VCaP (cell line): Measurements from ENCODE around the gene TEX261.

Experiments
- H3K27ac ChIP-seq: fragments of 450-650 bp; 2 replicates; pipeline ENCODE4 v1.5.1; 2017
- TF ChIP-seq, protein P1 (sequence below): fragments of 450-650 bp; conservative IDR thresholded peaks from 2 replicates; pipeline ENCODE4 v1.5.1; 2017; ENCODE audit warnings: mild to moderate bottlenecking, moderate library complexity

Gene TEX261

DNA sequence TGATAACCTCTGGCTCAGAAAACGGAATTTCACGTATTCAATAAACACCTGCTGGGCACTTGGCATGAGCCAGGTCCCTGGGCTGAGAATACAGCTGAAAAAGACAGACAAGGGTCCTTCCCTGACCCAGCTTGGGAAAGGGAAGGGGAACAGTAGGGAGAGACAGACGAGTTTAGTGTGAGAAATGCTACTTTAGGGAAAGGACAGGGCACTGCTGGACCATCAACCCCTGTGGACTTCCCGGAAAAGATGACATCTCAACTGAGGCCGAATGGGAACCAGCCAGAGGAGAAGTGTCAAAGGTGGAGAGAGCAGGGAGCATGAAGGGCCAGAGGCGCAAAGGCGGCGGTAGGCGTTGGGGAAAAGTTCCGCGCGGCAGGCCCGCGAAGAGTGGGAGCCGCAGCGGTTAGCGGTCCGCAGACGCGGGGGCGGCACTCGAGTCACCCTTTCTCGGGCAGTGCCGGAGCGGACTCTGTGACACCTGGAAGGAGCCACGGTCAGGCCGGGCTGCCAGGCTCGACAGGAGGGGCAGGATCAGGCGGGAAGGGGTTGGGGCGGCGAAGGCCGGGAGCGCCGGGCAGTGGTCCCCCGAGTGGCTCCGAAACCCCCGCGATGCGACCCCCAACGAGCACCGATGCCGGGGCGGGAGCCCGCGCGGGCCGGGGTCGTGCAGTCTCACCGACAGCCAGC, 519 bp downstream of the TEX261 start:
- TF ChIP-seq, protein P1, sequence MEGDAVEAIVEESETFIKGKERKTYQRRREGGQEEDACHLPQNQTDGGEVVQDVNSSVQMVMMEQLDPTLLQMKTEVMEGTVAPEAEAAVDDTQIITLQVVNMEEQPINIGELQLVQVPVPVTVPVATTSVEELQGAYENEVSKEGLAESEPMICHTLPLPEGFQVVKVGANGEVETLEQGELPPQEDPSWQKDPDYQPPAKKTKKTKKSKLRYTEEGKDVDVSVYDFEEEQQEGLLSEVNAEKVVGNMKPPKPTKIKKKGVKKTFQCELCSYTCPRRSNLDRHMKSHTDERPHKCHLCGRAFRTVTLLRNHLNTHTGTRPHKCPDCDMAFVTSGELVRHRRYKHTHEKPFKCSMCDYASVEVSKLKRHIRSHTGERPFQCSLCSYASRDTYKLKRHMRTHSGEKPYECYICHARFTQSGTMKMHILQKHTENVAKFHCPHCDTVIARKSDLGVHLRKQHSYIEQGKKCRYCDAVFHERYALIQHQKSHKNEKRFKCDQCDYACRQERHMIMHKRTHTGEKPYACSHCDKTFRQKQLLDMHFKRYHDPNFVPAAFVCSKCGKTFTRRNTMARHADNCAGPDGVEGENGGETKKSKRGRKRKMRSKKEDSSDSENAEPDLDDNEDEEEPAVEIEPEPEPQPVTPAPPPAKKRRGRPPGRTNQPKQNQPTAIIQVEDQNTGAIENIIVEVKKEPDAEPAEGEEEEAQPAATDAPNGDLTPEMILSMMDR: no peak
- peak overlapping the region; percentile 78 for H3K27ac ChIP-seq

DNA sequence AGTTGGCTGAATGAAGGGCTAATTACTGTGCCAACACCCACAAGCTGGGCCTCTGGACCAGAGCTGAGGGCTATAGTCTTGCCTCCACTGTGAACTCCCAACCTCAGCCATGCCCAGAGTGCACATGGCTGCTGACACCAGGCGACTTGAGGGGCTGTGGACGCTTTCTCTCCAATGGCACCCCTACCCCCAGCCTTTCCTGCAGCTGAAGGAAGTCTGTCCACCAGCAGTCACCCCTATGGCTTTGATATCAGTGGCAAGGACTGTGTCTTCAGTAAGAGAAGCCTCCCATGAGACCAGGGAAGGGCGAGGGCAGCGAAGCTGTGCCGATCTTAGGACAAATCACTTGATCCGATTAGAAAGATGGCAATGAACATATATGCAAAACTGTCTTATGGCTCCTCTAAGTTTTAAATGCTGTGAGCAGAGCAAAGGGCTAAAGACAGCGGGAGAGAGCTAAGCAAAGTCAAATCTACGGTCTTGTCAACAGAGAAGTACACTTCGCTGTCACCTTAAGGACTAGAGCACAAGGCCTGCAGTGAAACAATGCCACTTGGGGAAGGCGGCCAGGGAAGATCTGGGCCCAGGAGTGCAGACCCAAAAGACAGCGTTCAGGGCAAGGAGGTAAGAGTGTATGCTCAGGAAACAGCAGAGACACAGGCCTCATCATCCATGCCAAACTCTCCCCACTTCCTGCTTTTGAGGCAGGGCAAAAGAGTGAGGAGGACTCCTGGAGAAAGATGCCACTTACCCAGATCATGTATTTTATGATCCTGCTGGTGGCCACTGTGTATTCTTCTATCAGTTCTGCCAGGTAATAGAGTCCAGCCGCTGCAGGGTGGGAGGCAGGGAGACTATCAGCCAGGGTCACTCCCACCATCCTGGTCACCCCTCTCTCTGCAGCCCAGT, 1.5 kb downstream of the TEX261 start:
- H3K27ac ChIP-seq: peak overlapping the region; percentile 78; the same call in 1 of the 2 replicates
- TF ChIP-seq, protein P1: no peak

DNA sequence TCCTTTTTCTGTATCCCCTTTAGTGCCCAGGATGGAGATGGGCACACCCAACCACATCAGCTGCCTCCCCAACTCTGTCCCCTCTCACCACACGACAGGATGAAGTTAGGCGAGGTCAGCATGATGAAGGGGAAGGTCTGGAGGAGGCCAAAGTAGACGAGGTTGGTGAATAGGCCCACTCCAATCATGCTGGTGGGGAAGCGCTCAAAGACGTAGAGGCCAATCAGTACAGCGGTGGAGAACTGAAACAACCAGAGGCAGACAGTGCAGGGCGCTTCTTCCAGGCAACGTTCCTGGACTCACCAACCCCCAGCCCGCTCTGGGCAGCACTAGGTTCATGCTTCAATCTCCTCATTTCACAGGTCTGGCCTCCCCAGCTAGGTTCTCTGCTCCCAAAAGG, 2.9 kb downstream of the TEX261 start:
- TF ChIP-seq, protein P1: no peak
- no peak overlapping the region for H3K27ac ChIP-seq

DNA sequence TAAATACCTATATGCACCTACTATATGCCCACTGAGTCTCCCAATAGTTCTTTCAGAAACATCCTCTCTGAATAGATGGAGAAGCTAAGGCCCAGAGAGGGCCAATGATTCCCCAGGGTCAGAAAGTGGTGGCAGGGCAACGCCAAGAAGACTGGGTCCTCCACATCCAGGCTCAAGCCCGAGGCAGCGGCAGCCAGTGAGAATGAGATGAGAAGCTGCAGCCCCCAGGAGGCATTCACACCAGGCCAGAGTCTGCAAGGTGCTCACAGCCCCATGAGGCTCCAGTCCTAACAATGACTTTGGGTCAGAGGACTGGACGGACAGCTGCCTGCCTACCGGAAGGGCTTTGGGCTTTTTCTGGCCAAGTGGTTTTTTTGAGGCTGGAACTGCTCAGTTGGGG, 3.5 kb downstream of the TEX261 start:
- H3K27ac ChIP-seq: no peak overlapping the region
- TF ChIP-seq, protein P1: no peak

DNA sequence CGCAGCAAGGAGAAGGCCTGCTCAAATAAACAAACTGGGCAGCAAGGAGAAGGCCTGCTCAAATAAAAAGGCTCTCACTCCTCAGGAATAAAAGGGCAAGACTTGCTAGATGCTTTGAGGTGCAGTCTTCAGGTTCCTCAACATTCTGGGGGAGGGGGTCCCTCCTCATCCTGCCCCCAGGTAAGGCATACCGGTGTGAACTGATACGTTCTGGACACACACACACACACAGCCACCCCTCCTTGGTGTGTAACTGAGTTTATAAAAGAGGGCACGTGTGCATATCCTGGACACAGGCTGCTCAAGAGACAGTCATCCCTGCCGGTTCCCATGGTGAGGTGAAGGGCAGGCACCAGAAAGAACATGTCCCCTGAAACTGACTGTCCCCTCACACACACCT, 4.5 kb downstream of the TEX261 start:
- no peak overlapping the region for H3K27ac ChIP-seq
- TF ChIP-seq, protein P1: no peak

DNA sequence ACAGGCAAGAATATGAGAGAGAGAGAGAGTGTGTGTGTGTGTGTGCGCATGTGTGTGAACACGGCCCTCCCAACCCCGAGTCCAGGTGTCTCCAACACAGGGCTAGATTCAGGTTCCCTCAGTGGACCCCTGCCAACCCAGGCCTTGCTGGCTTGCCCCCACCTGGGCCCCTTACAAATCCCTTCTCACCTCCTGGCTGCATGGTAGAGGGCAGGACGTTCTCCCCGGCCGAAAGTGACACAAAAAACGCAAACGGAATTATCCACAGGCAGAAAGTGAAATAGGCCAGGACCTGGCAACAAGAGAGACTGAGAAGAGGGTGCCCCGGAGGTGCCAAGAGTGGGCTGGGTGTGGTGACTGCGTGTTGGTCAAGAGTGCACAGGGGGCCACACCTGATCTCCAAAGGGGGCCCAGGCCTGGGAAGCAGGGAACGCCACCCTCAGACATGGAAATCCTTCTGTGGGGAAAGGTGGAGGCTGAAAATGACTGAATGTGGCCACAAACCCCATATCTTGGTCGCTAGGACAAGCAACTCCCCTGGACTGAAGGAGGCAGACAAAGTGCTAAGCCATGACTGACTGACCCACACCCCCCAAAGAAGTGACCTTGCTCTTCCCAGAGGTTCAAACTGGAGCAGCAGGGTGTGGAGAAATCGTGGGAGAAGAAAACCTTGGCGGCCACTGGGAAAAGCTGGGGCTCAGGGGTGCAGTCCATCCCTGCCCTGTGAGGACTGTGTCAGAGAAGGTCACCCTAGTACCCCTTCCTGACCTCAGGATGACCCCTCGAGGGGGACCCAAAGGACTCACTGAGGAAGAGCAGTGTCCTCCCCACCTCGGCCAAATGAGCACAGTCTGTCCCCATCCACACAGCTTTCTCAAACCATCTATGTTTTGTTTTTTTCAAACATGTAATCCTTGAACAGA, 5.7 kb downstream of the TEX261 start:
- TF ChIP-seq, protein P1: no peak
- no peak overlapping the region for H3K27ac ChIP-seq

DNA sequence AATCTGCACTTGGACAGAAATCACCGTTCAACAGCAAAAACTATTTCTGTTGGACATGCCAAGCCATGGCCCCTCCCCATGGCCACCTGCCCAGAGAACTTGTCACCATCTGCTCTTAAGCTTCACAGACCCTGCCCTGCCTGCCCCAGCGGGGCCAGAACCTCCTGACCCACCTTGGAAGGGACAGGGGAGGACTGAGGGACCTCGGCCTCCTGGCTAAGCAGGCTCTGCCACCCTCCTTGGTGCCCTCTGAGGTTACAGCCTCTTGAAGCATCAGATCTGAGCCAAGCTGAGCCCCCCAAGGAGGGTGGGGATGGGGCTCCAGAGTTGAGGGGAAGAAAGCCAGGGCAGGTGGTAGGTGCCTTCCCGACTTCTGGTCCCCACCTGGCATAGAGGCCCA, 6.5 kb downstream of the TEX261 start:
- TF ChIP-seq, protein P1: no peak
- H3K27ac ChIP-seq: no peak overlapping the region
